CD14-positive monocyte (primary cell): Measurements from ENCODE around the gene ERG. TPM values are rescaled to one million over a fixed set of nuclear protein-coding genes. Genes with fewer than 3 reads are reported as not detected.

Source experiments
- DNase-seq, 3 donors: peaks; one replicate each; pipeline ENCODE4 v3.0.0-alpha.2; 2011 to 2022
- H2AFZ ChIP-seq: 2 replicates; pipeline ENCODE4 v1.6.0; 2012; ENCODE audit warnings: mild to moderate bottlenecking, low read depth, low read length, inconsistent platforms; ENCODE audit not compliant: insufficient read depth, poor library complexity, severe bottlenecking
- H3K27ac ChIP-seq, 2 donors: 1 replicate in 1 of 2; 2 replicates in 1 of 2; pipeline ENCODE4 v1.5.1; 2012 to 2013; ENCODE audit warnings: low read length in 2 of 2, control low read depth in 1 of 2, inconsistent platforms in 1 of 2, low read depth in 1 of 2, mild to moderate bottlenecking in 1 of 2
- H3K27me3 ChIP-seq, 2 donors: one replicate each; pipeline versions ENCODE4 v1.6.0 to v1.6.1; 2011 to 2013; ENCODE audit warnings: low read length in 2 of 2; ENCODE audit not compliant: control insufficient read depth in 2 of 2, insufficient read depth in 2 of 2
- H3K36me3 ChIP-seq, 2 donors: replicated peaks in 1 of 2; 1 replicate in 1 of 2; 2 replicates in 1 of 2; pipeline versions ENCODE4 v1.5.1 to v1.6.1; 2012 to 2013; ENCODE audit warnings: low read length in 2 of 2, control low read depth in 1 of 2, inconsistent platforms in 1 of 2, mild to moderate bottlenecking in 1 of 2; ENCODE audit not compliant: insufficient read depth in 2 of 2, control insufficient read depth in 1 of 2
- H3K4me1 ChIP-seq, 2 donors: 1 replicate in 1 of 2; 2 replicates in 1 of 2; pipeline versions ENCODE4 v1.5.1 to v1.6.1; 2012 to 2013; ENCODE audit warnings: low read length in 2 of 2, control low read depth in 1 of 2, inconsistent platforms in 1 of 2, mild to moderate bottlenecking in 1 of 2, moderate library complexity in 1 of 2; ENCODE audit not compliant: insufficient read depth in 2 of 2, control insufficient read depth in 1 of 2
- H3K4me2 ChIP-seq: replicated peaks from 2 replicates; pipeline ENCODE3; 2012; ENCODE audit warnings: low read length, moderate library complexity, mild to moderate bottlenecking; ENCODE audit not compliant: poor library complexity, severe bottlenecking; ENCODE audit errors: extremely low read depth
- H3K4me3 ChIP-seq, 3 experiments: fragments of 200-600 bp in 1 of 3; sonication (generic) in 1 of 3; replicated peaks in 1 of 3; 1 replicate in 2 of 3; 2 replicates in 1 of 3; pipeline ENCODE4 v1.5.1; 2011 to 2013; ENCODE audit warnings: low read length in 3 of 3, mild to moderate bottlenecking in 3 of 3, control low read depth in 2 of 3, low read depth in 2 of 3, inconsistent platforms in 1 of 3, moderate library complexity in 1 of 3
- H3K79me2 ChIP-seq: 2 replicates; pipeline ENCODE4 v1.6.0; 2012; ENCODE audit warnings: mild to moderate bottlenecking, control low read depth, inconsistent platforms, low read length, moderate library complexity; ENCODE audit not compliant: insufficient read depth
- H3K9ac ChIP-seq: 2 replicates; pipeline ENCODE4 v1.6.0; 2017; ENCODE audit warnings: low read length, mild to moderate bottlenecking; ENCODE audit not compliant: insufficient read depth, poor library complexity, severe bottlenecking
- H3K9me3 ChIP-seq, 2 donors: replicated peaks in 1 of 2; 1 replicate in 1 of 2; 2 replicates in 1 of 2; pipeline versions ENCODE4 v1.5.1 to v1.6.1; 2012 to 2013; ENCODE audit warnings: low read length in 2 of 2, control low read depth in 1 of 2; ENCODE audit not compliant: control insufficient read depth in 1 of 2, insufficient read depth in 1 of 2
- H4K20me1 ChIP-seq: 2 replicates; pipeline ENCODE4 v1.6.0; 2012; ENCODE audit warnings: mild to moderate bottlenecking, low read length, control low read depth, moderate library complexity; ENCODE audit not compliant: insufficient read depth
- H3K27ac Mint-ChIP-seq, 7 donors: one replicate each; pipeline ENCODE4 v1.8.0; 2020; ENCODE audit warnings: mild to moderate bottlenecking in 7 of 7, mixed read lengths in 7 of 7, moderate library complexity in 6 of 7, inconsistent platforms in 2 of 7
- H3K27me3 Mint-ChIP-seq, 3 donors: one replicate each; pipeline ENCODE4 v1.8.0; 2021 to 2022; ENCODE audit warnings: low read depth in 3 of 3, mild to moderate bottlenecking in 3 of 3, mixed read lengths in 3 of 3, moderate library complexity in 3 of 3, inconsistent platforms in 1 of 3
- H3K36me3 Mint-ChIP-seq, 2 donors: one replicate each; pipeline ENCODE4 v1.8.0; 2020; ENCODE audit warnings: mixed read lengths in 2 of 2, inconsistent platforms in 1 of 2, mild to moderate bottlenecking in 1 of 2
- H3K4me1 Mint-ChIP-seq: one replicate; pipeline ENCODE4 v1.8.0; 2020; ENCODE audit warnings: mild to moderate bottlenecking, mixed read lengths
- H3K4me3 Mint-ChIP-seq, 2 donors: one replicate each; pipeline ENCODE4 v1.8.0; 2020; ENCODE audit warnings: mild to moderate bottlenecking in 2 of 2, mixed read lengths in 2 of 2, moderate library complexity in 1 of 2
- H3K9me3 Mint-ChIP-seq, 7 donors: one replicate each; pipeline ENCODE4 v1.8.0; 2020 to 2022; ENCODE audit warnings: mixed read lengths in 7 of 7, mild to moderate bottlenecking in 6 of 7, moderate library complexity in 6 of 7, inconsistent platforms in 2 of 7
- WGBS: methylation state at CpG from one replicate; pipeline ENCODE4 v1.1.5; 2013; ENCODE audit warnings: missing lambda C conversion rate; ENCODE audit not compliant: insufficient coverage; 5-methylcytosine and 5-hydroxymethylcytosine counted together
- intact Hi-C, 2 donors: fragments of 100-400 bp; cut with micrococcal nuclease; formaldehyde crosslinking; loops; one replicate each; pipeline versions ENCODE4 v1.15.0 to v1.15.1; 2023
- polyA plus RNA-seq, 3 donors: library from polyadenylated mRNA; depleted of rRNA in 1 of 3; unstranded in 2 of 3; stranded (reverse) in 1 of 3; fragments of 300-500 nt in 2 of 3; fragments of >200 nt in 1 of 3; fragmentation: Illumina TruSeq in 2 of 3; gene quantifications; 1 replicate in 2 of 3; 2 replicates in 1 of 3; pipeline ENCODE4 v1.2.3, GENCODE V29; 2012 to 2021
- TF ChIP-seq, protein P1 (sequence below): fragments of 200-600 bp; IDR thresholded peaks from one replicate; pipeline ENCODE4 v1.8.0; 2022; ENCODE audit warnings: antibody characterized with exemption, mild to moderate bottlenecking

ERG gene
- polyA plus RNA-seq, 3 donors = 0.16 to 0.22 TPM; not detected in 1

GRCh38 chr21:38489729-38490128 lies 8.5 kb downstream of the ERG start:
- H3K36me3 Mint-ChIP-seq = no peaks in the 10 kb centered on the region
- no peak overlapping the region for H3K4me3 Mint-ChIP-seq
- Histone ChIP-seq H3K4me2 (no peak overlapping the region), H3K9me3 (no peaks in the 10 kb centered on the region), H3K4me1 (peaks cover 38 to 65% of the 10 kb centered on the region in 2 donors), H3K27me3 (no peaks in the 10 kb centered on the region), H3K9ac (no peak overlapping the region), H3K4me3 (no peak overlapping the region), H3K27ac (no peak overlapping the region), H2AFZ (no peak overlapping the region), H4K20me1 (no peaks in the 10 kb centered on the region), H3K36me3 (no peaks in the 10 kb centered on the region), H3K79me2 (peaks cover 71% of the 10 kb centered on the region)
- no CpG with 5 or more reads among the region's 6 CpGs for WGBS
- peaks cover 0 to 2% (median 0%) of the 10 kb centered on the region in 7 donors for H3K9me3 Mint-ChIP-seq
- peaks cover 80% of the 10 kb centered on the region for H3K4me1 Mint-ChIP-seq
- peak overlapping the region in 1 of 7 donors; percentile 41 for H3K27ac Mint-ChIP-seq
- intact Hi-C loops = no loop called here
- DNase-seq = no peak
- no peaks in the 10 kb centered on the region for H3K27me3 Mint-ChIP-seq
- TF ChIP-seq, protein P1, sequence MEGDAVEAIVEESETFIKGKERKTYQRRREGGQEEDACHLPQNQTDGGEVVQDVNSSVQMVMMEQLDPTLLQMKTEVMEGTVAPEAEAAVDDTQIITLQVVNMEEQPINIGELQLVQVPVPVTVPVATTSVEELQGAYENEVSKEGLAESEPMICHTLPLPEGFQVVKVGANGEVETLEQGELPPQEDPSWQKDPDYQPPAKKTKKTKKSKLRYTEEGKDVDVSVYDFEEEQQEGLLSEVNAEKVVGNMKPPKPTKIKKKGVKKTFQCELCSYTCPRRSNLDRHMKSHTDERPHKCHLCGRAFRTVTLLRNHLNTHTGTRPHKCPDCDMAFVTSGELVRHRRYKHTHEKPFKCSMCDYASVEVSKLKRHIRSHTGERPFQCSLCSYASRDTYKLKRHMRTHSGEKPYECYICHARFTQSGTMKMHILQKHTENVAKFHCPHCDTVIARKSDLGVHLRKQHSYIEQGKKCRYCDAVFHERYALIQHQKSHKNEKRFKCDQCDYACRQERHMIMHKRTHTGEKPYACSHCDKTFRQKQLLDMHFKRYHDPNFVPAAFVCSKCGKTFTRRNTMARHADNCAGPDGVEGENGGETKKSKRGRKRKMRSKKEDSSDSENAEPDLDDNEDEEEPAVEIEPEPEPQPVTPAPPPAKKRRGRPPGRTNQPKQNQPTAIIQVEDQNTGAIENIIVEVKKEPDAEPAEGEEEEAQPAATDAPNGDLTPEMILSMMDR = no peak

- Histone ChIP-seq H3K79me2 (peaks cover 72% of the 10 kb centered on the region), H2AFZ (no peak overlapping the region), H3K36me3 (no peaks in the 10 kb centered on the region), H3K9ac (no peak overlapping the region), H4K20me1 (no peaks in the 10 kb centered on the region), H3K27ac (no peak overlapping the region), H3K4me2 (peak overlapping the region; percentile 41), H3K27me3 (no peaks in the 10 kb centered on the region), H3K9me3 (no peaks in the 10 kb centered on the region), H3K4me1 (peaks cover 33 to 60% of the 10 kb centered on the region in 2 donors), H3K4me3 (no peak overlapping the region)
- H3K27ac Mint-ChIP-seq = no peak overlapping the region
- no peak for DNase-seq
- intact Hi-C loops = no loop called here
- no CpG with 5 or more reads among the region's 3 CpGs for WGBS
- no peaks in the 10 kb centered on the region for H3K36me3 Mint-ChIP-seq
- no peaks in the 10 kb centered on the region for H3K27me3 Mint-ChIP-seq
- peaks cover 0 to 2% (median 0%) of the 10 kb centered on the region in 7 donors for H3K9me3 Mint-ChIP-seq
- H3K4me1 Mint-ChIP-seq = peaks cover 76% of the 10 kb centered on the region
- no peak overlapping the region for H3K4me3 Mint-ChIP-seq
- TF ChIP-seq, protein P1 = no peak
Measured at GRCh38 chr21:38489271-38489652, 9.0 kb downstream of the ERG start.
